ENCODE measurements around the gene TES. TPM values are rescaled to one million over a fixed set of nuclear protein-coding genes. Genes with fewer than 3 reads are reported as not detected.

Gene TES
- total RNA-seq, 4 donors from 2014 or later: 115 to 189 (median 146) TPM

DNA sequence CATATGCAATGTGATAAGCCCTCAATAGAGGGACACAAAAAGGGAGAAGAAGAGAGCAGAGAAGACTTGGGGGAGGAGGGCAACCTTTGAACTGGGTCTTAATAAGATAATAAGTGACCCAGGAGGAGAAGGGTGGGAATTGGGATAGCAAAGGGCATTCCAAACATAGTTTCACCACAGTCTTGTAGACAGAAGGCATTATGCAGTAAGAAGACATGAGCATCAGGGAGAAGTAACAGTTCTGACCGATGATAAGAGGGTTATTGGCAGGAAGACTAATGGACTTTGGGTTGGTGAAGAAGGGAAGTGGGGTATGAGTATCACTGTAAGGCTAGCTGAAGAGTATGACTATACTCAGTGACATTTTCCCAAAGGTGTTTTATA is 63.6 kb downstream of the TES start:
- peaks cover 0 to 4% of the 10 kb centered on the region in 2 donors for H3K4me1 ChIP-seq
- H3K4me3 ChIP-seq: no peak overlapping the region
- no peak overlapping the region for H3K27ac ChIP-seq
- TF ChIP-seq, protein P1, sequence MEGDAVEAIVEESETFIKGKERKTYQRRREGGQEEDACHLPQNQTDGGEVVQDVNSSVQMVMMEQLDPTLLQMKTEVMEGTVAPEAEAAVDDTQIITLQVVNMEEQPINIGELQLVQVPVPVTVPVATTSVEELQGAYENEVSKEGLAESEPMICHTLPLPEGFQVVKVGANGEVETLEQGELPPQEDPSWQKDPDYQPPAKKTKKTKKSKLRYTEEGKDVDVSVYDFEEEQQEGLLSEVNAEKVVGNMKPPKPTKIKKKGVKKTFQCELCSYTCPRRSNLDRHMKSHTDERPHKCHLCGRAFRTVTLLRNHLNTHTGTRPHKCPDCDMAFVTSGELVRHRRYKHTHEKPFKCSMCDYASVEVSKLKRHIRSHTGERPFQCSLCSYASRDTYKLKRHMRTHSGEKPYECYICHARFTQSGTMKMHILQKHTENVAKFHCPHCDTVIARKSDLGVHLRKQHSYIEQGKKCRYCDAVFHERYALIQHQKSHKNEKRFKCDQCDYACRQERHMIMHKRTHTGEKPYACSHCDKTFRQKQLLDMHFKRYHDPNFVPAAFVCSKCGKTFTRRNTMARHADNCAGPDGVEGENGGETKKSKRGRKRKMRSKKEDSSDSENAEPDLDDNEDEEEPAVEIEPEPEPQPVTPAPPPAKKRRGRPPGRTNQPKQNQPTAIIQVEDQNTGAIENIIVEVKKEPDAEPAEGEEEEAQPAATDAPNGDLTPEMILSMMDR (IDR thresholded peaks at IDR 0.05): no peak
- TF ChIP-seq POLR2A (IDR thresholded peaks at IDR 0.05): no peak
- no peak for DNase-seq
- H3K36me3 ChIP-seq: no peaks in the 10 kb centered on the region
- no peaks in the 10 kb centered on the region for H3K27me3 ChIP-seq
- intact Hi-C loops (cut with DNase I; ENCODE audit: low total_unique reads): no loop called here
- no peaks in the 10 kb centered on the region for H3K9me3 ChIP-seq

DNA sequence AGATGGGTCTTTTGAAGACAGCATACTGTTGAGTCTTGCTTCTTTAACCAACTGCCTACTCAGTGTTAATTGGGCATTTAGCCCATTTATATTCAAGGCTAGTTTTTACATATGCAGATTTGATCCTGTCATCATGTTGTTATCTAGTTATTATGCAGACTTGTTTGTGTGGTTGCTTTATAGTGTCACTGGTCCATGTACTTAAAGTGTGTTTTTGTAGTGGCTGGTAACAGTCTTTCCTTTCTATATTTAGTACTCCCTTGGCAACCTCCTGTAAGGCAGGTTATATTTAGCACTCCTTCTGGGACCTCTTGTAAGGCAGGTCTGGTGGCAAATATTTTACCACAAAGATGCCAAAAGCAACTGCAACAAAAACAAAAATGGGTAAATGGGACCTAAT is 66.7 kb downstream of the TES start:
- no peaks in the 10 kb centered on the region for H3K36me3 ChIP-seq
- no peaks in the 10 kb centered on the region for H3K9me3 ChIP-seq
- H3K27me3 ChIP-seq: no peaks in the 10 kb centered on the region
- H3K27ac ChIP-seq: no peak overlapping the region
- DNase-seq: no peak
- no peak overlapping the region for H3K4me3 ChIP-seq
- no peaks in the 10 kb centered on the region for H3K4me1 ChIP-seq
- no peak for TF ChIP-seq POLR2A (IDR thresholded peaks at IDR 0.05)
- TF ChIP-seq, protein P1 (IDR thresholded peaks at IDR 0.05): no peak
- intact Hi-C loops (cut with DNase I; ENCODE audit: low total_unique reads): no loop called here

DNA sequence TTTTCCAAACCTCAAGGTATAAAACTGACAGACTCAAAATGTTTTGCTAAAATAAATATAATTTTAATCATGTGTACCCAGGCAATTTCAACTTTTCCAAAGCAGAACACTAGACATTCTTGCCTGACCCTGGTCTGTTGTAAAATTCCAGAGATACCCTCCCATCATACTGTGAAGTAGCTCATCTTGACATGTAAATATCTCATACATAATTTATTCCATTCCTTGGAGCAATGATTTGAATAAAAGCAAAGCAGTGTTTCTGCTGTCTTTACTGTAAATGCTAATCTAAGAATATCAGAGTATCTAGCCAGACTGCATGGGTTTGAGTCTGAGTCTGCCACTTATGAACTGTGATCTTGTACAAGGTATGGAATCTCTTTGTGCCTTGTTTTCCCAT is 68.9 kb downstream of the TES start:
- Histone ChIP-seq H3K36me3 (no peaks in the 10 kb centered on the region), H3K27me3 (no peaks in the 10 kb centered on the region), H3K4me3 (no peak overlapping the region), H3K27ac (no peak overlapping the region), H3K9me3 (no peaks in the 10 kb centered on the region), H3K4me1 (no peaks in the 10 kb centered on the region)
- intact Hi-C loops (cut with DNase I; ENCODE audit: low total_unique reads): no loop called here
- DNase-seq: no peak
- TF ChIP-seq POLR2A (IDR thresholded peaks at IDR 0.05): no peak
- TF ChIP-seq, protein P1 (IDR thresholded peaks at IDR 0.05): no peak

DNA sequence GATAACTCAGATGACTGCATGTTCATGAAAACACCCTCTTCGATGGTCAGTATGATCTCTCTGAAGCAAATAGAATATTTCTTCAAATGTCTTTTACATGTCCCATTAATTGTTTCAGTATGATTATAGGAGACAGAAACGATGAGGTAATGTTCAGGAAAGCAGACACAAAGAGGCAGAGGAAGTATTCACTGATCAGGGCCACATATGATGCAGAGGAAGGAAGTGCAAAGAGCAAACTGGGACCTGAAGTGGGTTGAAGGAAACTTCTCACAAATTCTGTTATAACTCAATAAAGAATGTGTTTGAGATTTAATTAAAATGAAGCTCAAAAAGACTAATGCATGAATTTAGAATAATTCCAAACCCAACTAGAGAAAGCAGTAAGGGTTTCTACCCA is 70.5 kb downstream of the TES start:
- Histone ChIP-seq H3K27me3 (no peaks in the 10 kb centered on the region), H3K27ac (no peak overlapping the region), H3K36me3 (no peaks in the 10 kb centered on the region), H3K4me3 (no peak overlapping the region), H3K9me3 (no peaks in the 10 kb centered on the region), H3K4me1 (no peaks in the 10 kb centered on the region)
- TF ChIP-seq, protein P1 (IDR thresholded peaks at IDR 0.05): no peak
- TF ChIP-seq POLR2A (IDR thresholded peaks at IDR 0.05): no peak
- DNase-seq: no peak
- intact Hi-C loops (cut with DNase I; ENCODE audit: low total_unique reads): no loop called here

DNA sequence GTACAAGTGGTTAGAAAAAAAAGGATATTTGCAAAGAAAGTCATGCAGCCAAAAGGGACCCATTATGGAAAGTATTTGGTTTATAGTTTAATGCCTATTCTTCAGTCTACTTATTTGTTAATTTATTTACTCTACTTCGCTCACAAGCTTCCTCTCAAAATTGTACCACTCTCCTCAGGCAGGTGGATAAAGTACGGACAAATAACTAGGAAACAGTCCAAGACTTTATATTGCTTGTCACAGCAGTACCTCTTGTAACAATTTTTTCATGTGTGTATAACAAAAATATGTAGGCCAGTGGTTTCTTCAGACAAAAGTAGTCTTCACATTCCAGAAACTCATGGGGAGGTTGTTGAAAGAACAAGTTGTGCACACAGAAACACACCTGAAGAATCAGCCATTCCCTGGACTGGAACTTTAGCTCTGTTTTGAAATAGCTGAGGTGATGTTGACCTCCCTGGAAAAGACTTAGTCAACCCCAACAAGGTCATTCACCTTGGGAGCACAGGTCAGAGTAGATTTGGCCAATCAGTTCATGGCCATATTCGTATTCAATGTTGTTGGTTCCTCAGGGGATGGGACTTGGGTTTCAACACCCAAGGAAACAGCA is 73.4 kb downstream of the TES start:
- TF ChIP-seq POLR2A (IDR thresholded peaks at IDR 0.05): no peak
- TF ChIP-seq, protein P1 (IDR thresholded peaks at IDR 0.05): no peak
- intact Hi-C loops (cut with DNase I; ENCODE audit: low total_unique reads): no loop called here

More for the DNA sequence above, 73.4 kb downstream of the TES start:
- Histone ChIP-seq H3K27me3 (no peaks in the 10 kb centered on the region), H3K4me1 (no peaks in the 10 kb centered on the region), H3K9me3 (no peaks in the 10 kb centered on the region), H3K36me3 (no peaks in the 10 kb centered on the region), H3K27ac (no peak overlapping the region), H3K4me3 (no peak overlapping the region)
- DNase-seq: no peak

Measured in uterus (tissue), 4 donors.